HG02884 (cell line): ENCODE data around the gene SSMEM1.
"Not testable (repeated sequence)": the region's sequence is repeated elsewhere in the genome, so short reads cannot be mapped to it uniquely, and the experiment has no call there.

Experiments
- ATAC-seq: cut with Tn5 transposase; IDR thresholded peaks from one replicate; pipeline ENCODE4 v1.9.1; 2021; ENCODE audit warnings: mild to moderate bottlenecking, moderate library complexity; ENCODE audit not compliant: unreplicated experiment

Gene SSMEM1

DNA sequence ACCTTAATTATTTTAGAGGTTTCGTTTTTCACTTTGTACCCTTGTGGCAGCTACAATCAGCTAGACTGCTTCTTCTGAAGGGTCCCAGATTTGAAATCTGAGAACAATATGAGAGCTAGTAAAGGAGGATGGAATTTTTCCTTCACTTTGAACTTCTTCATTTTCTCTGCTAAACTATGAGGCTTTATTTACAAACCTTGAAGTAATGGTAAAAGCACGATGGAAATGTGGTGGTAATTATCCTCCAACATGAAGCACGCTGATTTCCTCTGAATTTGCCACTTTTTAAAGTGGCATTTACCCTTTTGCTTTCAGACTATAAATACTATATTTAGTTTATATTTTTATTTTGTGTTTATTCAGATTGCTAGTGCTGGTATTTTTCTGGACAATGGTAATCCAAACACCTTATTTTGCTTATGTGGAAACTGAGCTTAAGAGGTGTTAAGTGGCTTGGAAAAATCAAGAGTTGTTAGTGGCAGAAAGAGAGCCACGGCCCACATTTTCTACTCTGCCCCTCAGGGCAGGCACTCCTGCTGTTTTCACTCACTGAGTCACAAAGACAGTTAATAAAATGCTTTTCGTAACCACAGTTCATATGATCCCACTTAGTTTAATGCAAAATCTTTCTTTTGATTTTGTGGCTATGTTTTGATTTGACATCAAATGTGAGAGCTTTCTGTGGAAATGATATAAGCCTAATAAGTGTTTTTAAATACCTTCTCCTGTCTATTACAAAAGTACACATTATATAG is 2.7 kb downstream of the SSMEM1 start:
- ATAC-seq, result no peak

DNA sequence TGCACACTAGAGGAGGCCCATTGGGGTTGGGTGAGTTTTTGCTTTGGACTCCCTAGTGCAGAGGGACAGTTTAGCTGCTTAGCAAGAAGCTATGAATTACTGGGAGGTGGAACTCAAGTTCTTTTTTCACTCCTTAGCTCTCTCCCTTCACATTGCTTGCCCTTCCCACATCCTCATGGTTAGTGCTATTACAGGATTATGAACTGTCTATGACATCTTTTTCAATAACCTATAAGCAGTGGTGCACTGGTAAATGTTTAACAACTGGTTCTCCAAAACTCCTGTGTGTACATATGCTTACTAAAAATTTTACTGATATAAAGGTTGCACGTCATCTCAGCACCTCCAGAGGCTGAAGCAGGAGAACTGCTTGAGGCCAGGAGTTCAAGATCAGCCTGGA is 6.2 kb downstream of the SSMEM1 start:
- ATAC-seq, result no peak

DNA sequence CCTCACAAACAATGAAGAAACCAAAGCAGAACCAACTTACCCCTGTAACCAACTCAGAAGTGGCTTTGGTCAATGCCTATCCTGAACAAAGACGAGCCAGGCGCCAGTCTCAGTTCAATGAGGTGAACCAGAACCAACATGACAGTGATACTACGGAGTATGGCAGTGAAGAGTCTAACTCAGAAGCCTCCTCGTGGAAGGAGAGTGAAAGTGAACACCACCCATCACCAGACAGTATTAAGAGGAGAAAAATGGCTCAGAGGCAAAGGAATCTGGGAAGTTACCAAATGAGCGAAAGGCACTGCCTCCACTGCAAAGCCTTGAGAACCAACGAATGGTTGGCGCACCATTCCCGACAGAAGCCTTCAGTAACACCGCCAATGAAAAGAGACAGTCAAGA is 8.4 kb downstream of the SSMEM1 start:
- ATAC-seq, result no peak

DNA sequence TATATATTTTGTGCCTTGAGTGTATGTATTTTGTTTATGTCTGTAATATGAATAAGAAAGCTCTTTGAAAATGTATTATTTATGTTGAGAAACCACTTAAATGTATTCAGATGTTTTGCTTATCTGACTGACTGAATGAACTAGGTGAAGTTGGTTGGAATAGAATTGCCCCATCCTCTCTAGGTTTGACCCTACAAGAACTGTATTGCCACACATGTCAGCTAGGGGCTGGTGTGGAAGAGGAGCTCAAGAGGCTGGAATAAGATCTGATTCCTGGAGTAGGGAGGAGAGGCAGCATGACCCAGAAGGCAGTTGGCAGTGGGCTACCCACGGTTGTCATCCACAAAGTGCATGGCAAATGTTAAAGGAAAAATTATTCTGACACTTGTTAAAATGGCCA is 9.1 kb downstream of the SSMEM1 start:
- no peak for ATAC-seq

DNA sequence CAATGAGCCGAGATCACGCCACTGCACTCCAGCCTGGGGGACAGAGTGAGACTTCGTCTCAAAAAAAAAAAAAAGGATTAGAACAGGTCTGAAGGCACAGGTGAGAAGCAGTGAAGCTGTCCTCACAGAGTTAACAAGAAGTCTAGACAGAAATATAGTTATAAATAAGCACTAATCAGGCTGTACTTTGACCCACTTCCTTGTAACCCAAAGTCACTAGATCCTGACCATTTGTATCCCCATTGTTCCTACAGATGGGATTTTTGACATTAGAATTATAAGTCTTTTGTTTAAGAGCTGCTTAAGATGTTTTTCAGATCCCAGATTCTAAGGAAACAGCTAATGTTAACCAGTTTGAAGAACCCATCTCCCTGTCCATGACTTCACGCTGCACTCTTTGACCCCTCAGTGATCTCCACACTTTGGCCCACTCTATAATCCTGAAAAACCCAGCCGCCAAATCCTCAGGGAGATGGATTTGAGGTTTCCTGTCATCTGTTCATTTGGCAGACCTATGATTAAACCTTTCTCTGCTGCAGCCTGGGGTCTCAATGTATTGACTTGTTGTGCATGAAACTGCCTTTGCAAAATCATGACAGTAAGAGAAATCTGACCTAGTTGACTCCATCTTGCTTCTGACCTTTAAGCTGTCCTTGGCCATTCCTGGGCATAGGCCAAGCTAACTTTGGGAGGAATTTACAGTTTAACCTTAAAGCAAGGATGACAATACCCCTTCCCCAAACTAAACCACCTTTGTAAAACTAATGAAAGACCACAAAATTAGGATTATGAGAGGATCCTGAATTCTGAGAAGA is 11.4 kb downstream of the SSMEM1 start:
- ATAC-seq, result no peak

DNA sequence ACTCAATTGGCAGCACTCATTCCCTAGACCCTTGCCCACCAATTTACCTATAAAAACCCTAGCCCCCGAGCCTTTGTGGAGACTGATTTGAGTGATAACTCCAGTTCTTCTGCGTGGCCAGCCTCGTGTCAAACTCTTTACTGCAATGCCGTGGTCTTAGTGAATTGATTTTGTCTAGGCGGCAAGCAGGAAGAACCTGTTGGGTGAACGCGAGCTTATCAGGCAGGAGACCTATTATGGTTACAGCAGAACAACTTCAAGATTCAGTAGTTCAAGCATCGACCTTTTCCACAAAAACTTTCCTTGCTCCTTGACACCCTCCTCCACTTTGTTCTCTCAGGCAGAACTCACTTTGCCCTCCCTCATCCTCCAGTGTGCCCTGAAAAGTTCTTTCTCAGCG is 12.2 kb downstream of the SSMEM1 start:
- no peak for ATAC-seq

DNA sequence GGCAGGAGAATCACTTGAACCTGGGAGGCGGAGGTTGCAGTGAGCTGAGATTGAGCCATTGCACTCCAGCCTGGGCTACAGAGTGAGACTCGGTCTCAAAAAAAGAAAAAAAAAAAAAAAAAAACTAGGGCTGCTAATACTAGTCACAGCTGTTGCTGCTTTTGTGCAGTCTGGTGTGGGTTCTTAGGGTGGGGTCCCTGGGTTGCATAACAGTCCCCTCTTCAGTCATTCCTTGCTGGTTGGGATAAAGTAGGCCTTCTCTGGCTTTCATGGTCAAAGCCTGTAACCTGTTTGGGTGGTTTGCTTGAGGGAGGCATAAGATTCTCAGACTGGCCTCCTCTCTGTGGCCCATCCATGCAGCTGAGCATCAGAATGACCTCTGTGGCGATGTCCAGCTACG is 14.1 kb downstream of the SSMEM1 start:
- no peak for ATAC-seq

DNA sequence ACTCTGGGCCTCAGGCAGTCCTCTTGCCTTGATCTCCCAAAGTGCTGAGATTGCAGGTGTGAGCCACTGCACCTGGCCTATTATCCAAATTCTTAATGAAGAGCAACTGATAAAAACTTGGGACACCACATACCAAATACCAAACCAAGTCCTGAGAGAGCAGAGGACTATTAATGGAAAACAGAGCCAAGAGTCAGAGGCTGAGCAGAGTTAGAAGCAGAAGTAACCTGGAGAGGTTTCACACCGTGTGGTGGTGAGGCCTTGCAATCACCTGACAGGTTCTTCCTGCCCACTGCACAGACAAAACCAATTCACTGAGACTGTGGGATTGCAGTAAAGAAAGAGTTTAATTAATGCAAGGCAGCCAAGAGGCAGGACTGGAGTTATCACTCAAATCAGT is 16.0 kb downstream of the SSMEM1 start:
- no peak for ATAC-seq

DNA sequence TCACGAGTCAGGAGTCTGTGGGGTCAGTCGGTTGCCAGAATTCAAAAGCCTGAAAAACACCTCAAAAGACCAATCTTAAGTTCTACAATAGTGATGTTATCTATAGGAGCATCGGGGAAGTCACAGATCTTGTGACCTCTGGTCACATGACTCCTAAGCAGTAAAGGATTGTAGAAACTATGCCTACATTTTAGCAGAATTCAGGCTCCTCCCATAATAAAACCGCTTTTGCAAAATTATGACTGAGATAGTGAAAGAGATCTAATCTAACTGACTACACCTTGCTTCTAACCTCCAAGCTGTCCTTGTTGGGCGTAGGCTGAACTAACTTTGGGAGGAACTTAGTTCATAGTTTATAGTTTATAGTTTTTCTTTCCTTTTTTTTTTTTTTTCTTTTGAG is 16.6 kb downstream of the SSMEM1 start:
- no peak for ATAC-seq

DNA sequence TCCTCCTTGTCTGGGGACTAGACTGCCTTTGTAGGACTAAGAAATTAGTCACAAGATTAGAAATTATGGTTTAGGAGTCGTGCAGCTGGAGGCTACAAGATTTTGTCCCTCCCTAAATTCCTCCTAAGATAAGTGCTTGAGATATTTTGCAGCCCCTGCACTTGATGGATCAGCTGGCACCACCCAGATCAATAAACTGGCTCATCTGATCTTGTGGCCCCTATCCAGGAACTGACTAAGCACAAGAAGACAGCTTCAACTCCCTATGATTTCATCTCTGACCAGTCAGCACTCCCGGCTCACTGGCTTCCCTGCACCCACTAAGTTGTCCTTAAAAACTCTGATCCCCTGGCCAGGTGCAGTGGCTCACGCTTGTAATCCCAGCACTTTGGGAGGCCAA is 17.3 kb downstream of the SSMEM1 start:
- not testable (repeated sequence) for ATAC-seq

DNA sequence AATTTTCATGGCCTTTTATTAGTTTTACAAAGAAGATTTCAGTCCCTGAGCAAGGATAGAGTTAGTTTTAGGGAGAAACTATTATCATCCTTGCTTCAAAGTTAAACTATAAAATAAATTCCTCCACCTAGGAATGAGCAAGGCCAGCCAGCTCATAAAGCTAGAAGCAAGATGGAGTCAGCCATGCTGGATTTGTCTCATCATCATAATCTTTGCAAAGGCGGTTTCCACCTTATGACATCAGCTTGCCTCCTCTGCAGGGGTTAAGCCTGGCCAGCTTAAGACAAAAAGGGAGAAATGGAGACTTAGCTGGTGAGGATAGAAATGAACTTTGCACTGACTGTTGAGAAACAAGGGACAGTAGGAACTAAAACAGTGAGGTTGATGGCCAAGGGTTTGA is 18.7 kb downstream of the SSMEM1 start:
- ATAC-seq, result no peak

DNA sequence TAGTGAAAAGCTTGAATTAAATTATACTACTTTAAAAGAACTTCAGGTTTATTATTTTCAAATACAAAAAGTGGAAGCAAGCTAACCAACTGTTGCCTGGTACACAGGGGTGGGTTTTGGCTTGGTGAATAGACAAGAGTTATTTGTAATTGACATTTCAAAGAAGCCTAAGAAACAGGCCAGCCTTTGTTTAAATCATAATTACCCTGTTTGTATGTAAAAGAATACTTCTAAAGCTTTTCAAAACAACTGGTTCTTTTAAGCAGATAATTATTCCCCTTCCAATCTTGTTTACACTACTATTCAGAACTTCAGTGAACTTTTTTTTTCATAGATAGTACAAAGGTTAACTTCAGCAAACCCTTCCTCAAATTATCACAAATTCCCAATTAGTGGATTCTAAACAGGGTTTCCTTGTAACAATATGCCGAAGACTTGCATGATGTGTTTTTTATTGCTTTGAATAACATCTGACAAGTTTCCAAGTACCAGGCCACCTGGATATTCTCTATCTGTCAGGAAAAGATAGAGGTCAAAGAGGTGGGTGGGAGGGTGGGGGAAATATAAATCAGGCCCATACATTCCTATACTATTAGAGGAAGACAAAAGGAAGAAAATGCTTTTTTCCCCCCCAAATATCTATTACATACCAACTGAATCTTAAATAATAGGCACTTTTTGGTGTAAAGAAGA is 20.4 kb downstream of the SSMEM1 start:
- no peak for ATAC-seq

DNA sequence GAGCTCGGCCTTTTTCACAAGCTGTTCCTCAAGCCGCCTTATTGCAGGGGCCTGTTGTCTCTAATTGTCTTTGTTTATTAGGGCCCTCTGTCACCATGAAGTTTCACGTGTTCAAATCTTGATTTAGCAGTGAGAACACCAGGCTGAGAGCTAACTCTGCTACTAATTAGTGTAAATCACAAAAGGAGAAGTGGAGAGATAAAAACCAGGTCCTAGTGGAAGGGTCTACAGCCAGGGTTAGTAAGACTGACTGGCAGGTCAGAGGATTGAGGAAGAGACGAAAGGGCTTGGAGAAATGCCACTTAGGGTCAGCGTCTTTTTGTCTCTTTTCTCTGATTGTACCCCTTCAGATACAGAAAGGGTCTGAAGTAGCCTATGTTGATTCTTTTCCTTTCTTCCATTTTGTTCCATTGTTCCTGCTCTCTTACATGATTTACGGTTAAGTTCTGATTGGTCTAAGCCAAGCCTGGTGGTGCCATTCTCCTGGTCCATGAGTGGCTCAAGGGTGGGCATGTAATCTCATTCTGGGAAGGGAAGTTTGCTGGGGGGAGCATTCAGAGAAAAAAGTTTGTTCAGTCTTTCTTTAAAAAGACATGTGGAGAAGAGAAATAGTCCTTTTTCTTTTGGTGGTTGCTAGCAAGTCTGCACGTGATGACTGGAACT is 21.3 kb downstream of the SSMEM1 start:
- no peak for ATAC-seq

DNA sequence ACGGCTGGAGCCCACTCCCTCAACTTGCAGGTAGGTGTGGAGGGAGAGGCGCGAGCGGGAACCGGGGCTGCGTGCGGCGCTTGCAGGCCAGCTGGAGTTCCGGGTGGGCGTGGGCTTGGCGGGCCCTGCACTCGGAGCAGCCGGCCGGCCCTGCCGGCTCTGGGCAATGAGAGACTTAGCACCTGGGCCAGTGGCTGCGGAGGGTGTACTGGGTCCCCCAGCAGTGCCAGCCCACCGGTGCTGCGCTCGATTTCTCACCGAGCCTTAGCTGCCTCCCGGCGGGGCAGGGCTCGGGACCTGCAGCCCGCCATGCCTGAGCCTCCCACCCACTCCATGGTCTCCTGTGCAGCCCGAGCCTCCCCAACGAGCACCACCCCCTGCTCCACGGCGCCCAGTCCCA is 22.3 kb downstream of the SSMEM1 start:
- ATAC-seq, result not testable (repeated sequence)

DNA sequence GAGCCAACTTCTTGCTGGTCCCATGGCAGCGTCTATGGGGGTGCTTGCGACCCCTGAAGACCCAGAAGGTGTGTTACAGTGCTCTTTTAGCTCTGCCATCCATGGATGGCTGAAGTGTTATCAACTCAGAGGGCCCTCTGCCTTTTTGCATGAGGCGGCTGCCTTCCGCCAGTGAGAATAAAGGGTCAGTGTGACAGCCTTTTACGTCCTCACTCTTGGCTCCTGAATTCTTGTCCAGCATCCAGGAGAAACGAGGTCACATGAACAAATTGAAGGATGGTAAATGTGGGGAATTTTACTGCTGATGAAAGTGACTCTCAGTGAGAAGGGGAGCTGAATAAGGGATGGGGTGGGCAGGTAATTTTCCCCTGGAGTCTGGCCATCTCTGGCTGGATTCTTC is 24.1 kb downstream of the SSMEM1 start:
- no peak for ATAC-seq

DNA sequence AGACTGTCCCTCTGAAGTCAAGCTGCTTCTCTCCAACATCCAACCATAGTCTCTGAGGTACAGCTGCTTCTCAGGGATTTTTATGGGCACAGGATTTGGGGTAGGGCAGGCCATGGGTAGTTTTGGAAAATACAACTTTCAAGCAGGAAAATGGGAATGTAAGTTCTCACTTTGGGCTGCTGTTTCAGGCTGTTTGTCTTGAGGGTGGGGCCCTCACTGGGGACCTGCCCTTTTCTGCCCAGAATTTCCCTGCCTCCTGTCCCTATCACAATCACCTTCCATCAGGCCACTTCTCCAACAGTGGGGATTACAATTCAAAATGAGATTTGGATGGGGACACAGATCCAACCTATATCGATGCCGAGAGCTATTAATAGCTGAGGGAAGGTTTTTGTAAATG is 24.5 kb downstream of the SSMEM1 start:
- ATAC-seq, result no peak

DNA sequence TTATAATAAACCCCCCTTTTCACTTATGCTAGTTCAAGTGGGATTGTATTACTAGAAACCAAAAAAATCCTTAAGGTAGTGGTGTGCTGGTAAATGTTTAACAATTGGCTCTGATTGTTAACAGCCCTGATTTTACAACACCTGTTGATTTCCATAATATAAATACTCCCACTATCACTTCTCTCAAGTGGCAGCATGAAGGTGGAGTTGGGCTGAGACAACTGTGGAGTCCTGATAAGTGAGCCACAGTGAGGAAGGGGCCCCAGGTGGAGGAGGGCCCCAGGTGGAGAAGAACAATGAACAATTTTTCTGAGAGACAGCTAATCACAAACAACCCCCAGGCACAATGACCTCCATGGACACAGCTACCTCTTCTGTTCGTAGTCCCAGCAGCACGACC is 26.4 kb downstream of the SSMEM1 start:
- no peak for ATAC-seq

DNA sequence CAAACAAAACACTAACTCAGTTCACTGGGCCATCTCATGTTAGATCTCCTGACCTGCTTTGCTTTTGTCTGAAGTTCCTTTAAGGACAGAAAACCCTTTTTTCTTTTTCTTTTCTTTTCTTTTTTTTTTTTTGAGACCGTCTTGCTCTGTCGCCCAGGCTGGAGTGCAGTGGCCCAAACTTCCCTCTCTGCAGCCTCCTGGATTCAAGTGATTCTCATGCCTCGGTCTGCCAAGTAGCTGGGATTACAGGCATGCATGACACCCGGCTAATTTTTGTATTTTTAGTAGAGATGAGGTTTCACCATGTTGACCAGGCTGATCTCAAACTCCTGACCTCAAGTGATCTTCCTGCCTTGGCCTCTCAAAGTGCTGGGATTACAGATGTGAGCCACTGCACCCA is 28.7 kb downstream of the SSMEM1 start:
- not testable (repeated sequence) for ATAC-seq

DNA sequence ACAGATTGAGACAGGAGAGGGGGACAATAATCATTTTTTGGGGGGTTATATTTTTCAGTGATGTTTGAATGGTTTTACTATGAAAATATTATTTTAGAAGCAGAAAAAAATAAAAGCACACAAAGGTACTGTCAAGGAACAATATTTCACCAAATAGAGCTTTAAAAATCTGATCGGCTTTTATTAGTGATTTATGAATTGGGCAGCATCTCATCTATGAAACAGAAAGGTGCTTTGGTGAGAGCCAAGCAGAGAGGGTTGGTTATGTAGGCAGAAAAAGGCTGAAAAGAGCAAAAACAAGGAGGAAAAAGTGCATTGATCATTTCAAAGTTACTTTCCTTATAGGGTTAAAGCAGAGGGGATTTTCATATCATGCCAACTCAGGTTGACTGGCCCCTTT is 32.6 kb downstream of the SSMEM1 start:
- no peak for ATAC-seq

DNA sequence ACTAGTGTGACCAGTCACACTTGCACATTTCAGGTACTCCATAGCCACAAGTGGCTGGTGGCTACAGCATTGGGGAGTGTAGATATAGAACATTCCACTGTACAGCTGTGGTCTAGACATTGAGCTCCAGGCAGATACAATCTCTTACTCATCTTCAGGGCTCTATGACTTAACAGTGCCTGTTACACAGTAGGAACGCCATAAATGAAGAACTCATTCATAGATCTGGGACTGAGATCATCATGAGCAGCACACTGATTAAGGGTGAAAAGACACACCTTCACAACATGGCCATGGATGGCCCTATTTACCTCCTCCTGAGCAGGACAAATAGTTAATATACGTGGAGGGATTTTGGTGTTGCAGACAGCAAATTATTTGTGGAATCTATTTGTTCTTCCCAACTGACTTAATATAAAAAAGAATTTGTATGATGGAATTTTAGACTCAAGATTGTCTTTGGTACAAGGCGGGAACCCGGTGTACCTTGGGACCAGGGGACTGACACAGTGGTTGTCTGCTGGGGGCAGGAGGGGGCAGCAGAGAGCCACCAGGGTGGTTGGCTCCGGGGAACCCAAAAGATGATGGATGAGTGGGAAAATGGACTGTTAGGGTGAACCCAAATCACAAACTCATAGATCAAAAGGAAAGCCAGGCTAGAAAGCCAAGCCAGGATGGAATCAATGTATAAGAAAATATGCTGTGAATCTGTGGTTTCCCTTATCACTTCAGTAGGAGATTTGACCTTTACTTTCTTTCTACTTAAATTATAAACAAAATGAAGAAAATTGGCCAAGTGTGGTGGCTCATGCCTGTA is 34.7 kb downstream of the SSMEM1 start:
- no peak for ATAC-seq
